ENCODE results near the gene PFDN4.
A peak's percentile ranks its signal among the peaks of the same experiment; 100 is the strongest.

PFDN4 gene

GRCh38 chr20:54207743-54208547 lies at the start of gene PFDN4:
Gene PFDN4, plus strand, starts transcription at chr20:54208087. Its CDS starts 14 bp downstream, at chr20:54208101.
- H3K4me1 ChIP-seq (ENCODE audit: control insufficient read depth, insufficient read depth, low read length) = no peaks in the 10 kb centered on the region; the same call in 1 of the 2 replicates
- DNase-seq (ENCODE audit: low read depth, low spot score) = no peak
- no peak within 1 kb of the TSS for H3K27ac ChIP-seq (ENCODE audit: low read length)
- WGBS (ENCODE audit: insufficient coverage, insufficient read length) = no CpG with 5 or more reads among the region's 76 CpGs
- H3K9me3 ChIP-seq (ENCODE audit: control insufficient read depth, insufficient read depth, low read length) = no peaks in the 10 kb centered on the region
- no peaks in the 10 kb centered on the region for H3K27me3 ChIP-seq (ENCODE audit: control insufficient read depth, insufficient read depth, low read length)
- no peaks in the 10 kb centered on the region for H3K36me3 ChIP-seq (ENCODE audit: control insufficient read depth, insufficient read depth, low read length)
- peak within 1 kb of the TSS; percentile 96 for H3K4me3 ChIP-seq (ENCODE audit: low read length)

GRCh38 chr20:54158226-54158625 lies 49.7 kb upstream of the PFDN4 start:
- H3K4me3 ChIP-seq (ENCODE audit: low read length) = no peak overlapping the region
- no peak overlapping the region for H3K27ac ChIP-seq (ENCODE audit: low read length)
- H3K4me1 ChIP-seq (ENCODE audit: control insufficient read depth, insufficient read depth, low read length) = no peaks in the 10 kb centered on the region
- no peaks in the 10 kb centered on the region for H3K27me3 ChIP-seq (ENCODE audit: control insufficient read depth, insufficient read depth, low read length)
- WGBS (ENCODE audit: insufficient coverage, insufficient read length) = no CpG with 5 or more reads among the region's 3 CpGs
- DNase-seq (ENCODE audit: low read depth, low spot score) = no peak
- no peaks in the 10 kb centered on the region for H3K9me3 ChIP-seq (ENCODE audit: control insufficient read depth, insufficient read depth, low read length)
- H3K36me3 ChIP-seq (ENCODE audit: control insufficient read depth, insufficient read depth, low read length) = no peaks in the 10 kb centered on the region

GRCh38 chr20:54158856-54159418 lies 49.0 kb upstream of the PFDN4 start:
- Histone ChIP-seq H3K9me3 (ENCODE audit: control insufficient read depth, insufficient read depth, low read length) (no peaks in the 10 kb centered on the region), H3K36me3 (ENCODE audit: control insufficient read depth, insufficient read depth, low read length) (no peaks in the 10 kb centered on the region), H3K27me3 (ENCODE audit: control insufficient read depth, insufficient read depth, low read length) (no peaks in the 10 kb centered on the region), H3K4me3 (ENCODE audit: low read length) (no peak overlapping the region), H3K27ac (ENCODE audit: low read length) (no peak overlapping the region), H3K4me1 (ENCODE audit: control insufficient read depth, insufficient read depth, low read length) (no peaks in the 10 kb centered on the region)
- WGBS (ENCODE audit: insufficient coverage, insufficient read length) = no CpG with 5 or more reads among the region's 8 CpGs
- no peak for DNase-seq (ENCODE audit: low read depth, low spot score)

- Histone ChIP-seq H3K4me3 (ENCODE audit: low read length) (no peak overlapping the region), H3K9me3 (ENCODE audit: control insufficient read depth, insufficient read depth, low read length) (no peaks in the 10 kb centered on the region), H3K27me3 (ENCODE audit: control insufficient read depth, insufficient read depth, low read length) (no peaks in the 10 kb centered on the region), H3K27ac (ENCODE audit: low read length) (no peak overlapping the region), H3K36me3 (ENCODE audit: control insufficient read depth, insufficient read depth, low read length) (no peaks in the 10 kb centered on the region), H3K4me1 (ENCODE audit: control insufficient read depth, insufficient read depth, low read length) (no peaks in the 10 kb centered on the region)
- no CpG with 5 or more reads among the region's 7 CpGs for WGBS (ENCODE audit: insufficient coverage, insufficient read length)
- DNase-seq (ENCODE audit: low read depth, low spot score) = no peak
Observed at GRCh38 chr20:54160065-54161007, 47.6 kb upstream of the PFDN4 start.

- Histone ChIP-seq H3K27me3 (ENCODE audit: control insufficient read depth, insufficient read depth, low read length) (no peaks in the 10 kb centered on the region), H3K4me1 (ENCODE audit: control insufficient read depth, insufficient read depth, low read length) (no peaks in the 10 kb centered on the region), H3K27ac (ENCODE audit: low read length) (no peak overlapping the region), H3K36me3 (ENCODE audit: control insufficient read depth, insufficient read depth, low read length) (no peaks in the 10 kb centered on the region), H3K9me3 (ENCODE audit: control insufficient read depth, insufficient read depth, low read length) (no peaks in the 10 kb centered on the region), H3K4me3 (ENCODE audit: low read length) (no peak overlapping the region)
- DNase-seq (ENCODE audit: low read depth, low spot score) = no peak
- WGBS (ENCODE audit: insufficient coverage, insufficient read length) = no CpG with 5 or more reads among the region's 9 CpGs
Observed at GRCh38 chr20:54161008-54161820, 46.7 kb upstream of the PFDN4 start.

- Histone ChIP-seq H3K9me3 (ENCODE audit: control insufficient read depth, insufficient read depth, low read length) (no peaks in the 10 kb centered on the region), H3K4me1 (ENCODE audit: control insufficient read depth, insufficient read depth, low read length) (no peaks in the 10 kb centered on the region), H3K27me3 (ENCODE audit: control insufficient read depth, insufficient read depth, low read length) (no peaks in the 10 kb centered on the region), H3K36me3 (ENCODE audit: control insufficient read depth, insufficient read depth, low read length) (no peaks in the 10 kb centered on the region), H3K27ac (ENCODE audit: low read length) (no peak overlapping the region), H3K4me3 (ENCODE audit: low read length) (no peak overlapping the region)
- no CpG with 5 or more reads among the region's 4 CpGs for WGBS (ENCODE audit: insufficient coverage, insufficient read length)
- no peak for DNase-seq (ENCODE audit: low read depth, low spot score)
Observed at GRCh38 chr20:54161821-54162149, 46.1 kb upstream of the PFDN4 start.

- Histone ChIP-seq H3K9me3 (ENCODE audit: control insufficient read depth, insufficient read depth, low read length) (no peaks in the 10 kb centered on the region), H3K27me3 (ENCODE audit: control insufficient read depth, insufficient read depth, low read length) (no peaks in the 10 kb centered on the region), H3K4me1 (ENCODE audit: control insufficient read depth, insufficient read depth, low read length) (no peaks in the 10 kb centered on the region), H3K36me3 (ENCODE audit: control insufficient read depth, insufficient read depth, low read length) (no peaks in the 10 kb centered on the region), H3K27ac (ENCODE audit: low read length) (no peak overlapping the region), H3K4me3 (ENCODE audit: low read length) (no peak overlapping the region)
- no peak for DNase-seq (ENCODE audit: low read depth, low spot score)
- WGBS (ENCODE audit: insufficient coverage, insufficient read length) = no CpG with 5 or more reads among the region's 16 CpGs
Observed at GRCh38 chr20:54162378-54163009, 45.4 kb upstream of the PFDN4 start.

GRCh38 chr20:54163402-54163801 lies 44.5 kb upstream of the PFDN4 start:
- Histone ChIP-seq H3K4me1 (ENCODE audit: control insufficient read depth, insufficient read depth, low read length) (peaks cover 1% of the 10 kb centered on the region; the same call in 1 of the 2 replicates), H3K27ac (ENCODE audit: low read length) (no peak overlapping the region), H3K36me3 (ENCODE audit: control insufficient read depth, insufficient read depth, low read length) (no peaks in the 10 kb centered on the region), H3K4me3 (ENCODE audit: low read length) (no peak overlapping the region), H3K27me3 (ENCODE audit: control insufficient read depth, insufficient read depth, low read length) (no peaks in the 10 kb centered on the region), H3K9me3 (ENCODE audit: control insufficient read depth, insufficient read depth, low read length) (no peaks in the 10 kb centered on the region)
- no peak for DNase-seq (ENCODE audit: low read depth, low spot score)
- no CpG with 5 or more reads among the region's 5 CpGs for WGBS (ENCODE audit: insufficient coverage, insufficient read length)

GRCh38 chr20:54165014-54165413 lies 42.9 kb upstream of the PFDN4 start:
- no peaks in the 10 kb centered on the region for H3K27me3 ChIP-seq (ENCODE audit: control insufficient read depth, insufficient read depth, low read length)
- no CpG with 5 or more reads among the region's 9 CpGs for WGBS (ENCODE audit: insufficient coverage, insufficient read length)
- H3K36me3 ChIP-seq (ENCODE audit: control insufficient read depth, insufficient read depth, low read length) = no peaks in the 10 kb centered on the region
- H3K4me3 ChIP-seq (ENCODE audit: low read length) = no peak overlapping the region
- no peak for DNase-seq (ENCODE audit: low read depth, low spot score)
- peaks cover 1% of the 10 kb centered on the region; the same call in 1 of the 2 replicates for H3K4me1 ChIP-seq (ENCODE audit: control insufficient read depth, insufficient read depth, low read length)
- H3K27ac ChIP-seq (ENCODE audit: low read length) = no peak overlapping the region
- H3K9me3 ChIP-seq (ENCODE audit: control insufficient read depth, insufficient read depth, low read length) = no peaks in the 10 kb centered on the region
